Parathyroid adenoma (tissue), 2 donors: ENCODE measurements around the gene KIF4B.

Experiments used
- H2AFZ ChIP-seq: fragments of 300-600 bp; sonication (generic); one replicate; pipeline ENCODE4 v1.7.0; 2017; ENCODE audit warnings: antibody characterized with exemption, mild to moderate bottlenecking
- H3K27ac ChIP-seq: fragments of 300-600 bp; sonication (generic); one replicate; pipeline ENCODE4 v1.7.0; 2017
- H3K27me3 ChIP-seq: fragments of 300-600 bp; sonication (generic); one replicate; pipeline ENCODE4 v1.7.0; 2017; ENCODE audit warnings: low read length; ENCODE audit not compliant: control insufficient read depth, insufficient read depth
- H3K36me3 ChIP-seq: fragments of 300-600 bp; sonication (generic); one replicate; pipeline ENCODE4 v1.7.0; 2017; ENCODE audit warnings: low read length; ENCODE audit not compliant: control insufficient read depth, insufficient read depth
- H3K4me1 ChIP-seq: fragments of 300-600 bp; sonication (generic); one replicate; pipeline ENCODE4 v1.7.0; 2017; ENCODE audit warnings: control low read depth
- H3K4me2 ChIP-seq: fragments of 300-600 bp; sonication (generic); one replicate; pipeline ENCODE4 v1.7.0; 2017; ENCODE audit warnings: low read length
- H3K4me3 ChIP-seq: fragments of 300-600 bp; sonication (generic); one replicate; pipeline ENCODE4 v1.7.0; 2017; ENCODE audit warnings: low read depth, low read length
- H3K79me2 ChIP-seq: fragments of 300-600 bp; sonication (generic); one replicate; pipeline ENCODE4 v1.7.0; 2017; ENCODE audit warnings: control low read depth
- H3K9ac ChIP-seq: fragments of 300-600 bp; sonication (generic); one replicate; pipeline ENCODE4 v1.7.0; 2017; ENCODE audit warnings: mild to moderate bottlenecking
- H3K9me3 ChIP-seq: fragments of 300-600 bp; sonication (generic); one replicate; pipeline ENCODE4 v1.7.0; 2017; ENCODE audit warnings: low read length; ENCODE audit not compliant: control insufficient read depth
- TF ChIP-seq, protein P1 (sequence below): fragments of 300-600 bp; sonication (generic); IDR thresholded peaks from one replicate; pipeline ENCODE4 v1.7.0; 2017; ENCODE audit warnings: antibody characterized with exemption, mild to moderate bottlenecking
- donor health status: primary hyperparathyroidism.

KIF4B gene

GRCh38 chr5:155017610-155018009 is 4.1 kb downstream of the KIF4B start:
- Histone ChIP-seq H3K4me3 (no peak overlapping the region), H3K79me2 (no peaks in the 10 kb centered on the region), H3K36me3 (no peaks in the 10 kb centered on the region), H3K27ac (no peak overlapping the region), H3K9ac (no peak overlapping the region), H3K4me1 (no peaks in the 10 kb centered on the region), H2AFZ (no peak overlapping the region), H3K27me3 (no peaks in the 10 kb centered on the region), H3K9me3 (no peaks in the 10 kb centered on the region), H3K4me2 (no peak overlapping the region)
- TF ChIP-seq, protein P1, sequence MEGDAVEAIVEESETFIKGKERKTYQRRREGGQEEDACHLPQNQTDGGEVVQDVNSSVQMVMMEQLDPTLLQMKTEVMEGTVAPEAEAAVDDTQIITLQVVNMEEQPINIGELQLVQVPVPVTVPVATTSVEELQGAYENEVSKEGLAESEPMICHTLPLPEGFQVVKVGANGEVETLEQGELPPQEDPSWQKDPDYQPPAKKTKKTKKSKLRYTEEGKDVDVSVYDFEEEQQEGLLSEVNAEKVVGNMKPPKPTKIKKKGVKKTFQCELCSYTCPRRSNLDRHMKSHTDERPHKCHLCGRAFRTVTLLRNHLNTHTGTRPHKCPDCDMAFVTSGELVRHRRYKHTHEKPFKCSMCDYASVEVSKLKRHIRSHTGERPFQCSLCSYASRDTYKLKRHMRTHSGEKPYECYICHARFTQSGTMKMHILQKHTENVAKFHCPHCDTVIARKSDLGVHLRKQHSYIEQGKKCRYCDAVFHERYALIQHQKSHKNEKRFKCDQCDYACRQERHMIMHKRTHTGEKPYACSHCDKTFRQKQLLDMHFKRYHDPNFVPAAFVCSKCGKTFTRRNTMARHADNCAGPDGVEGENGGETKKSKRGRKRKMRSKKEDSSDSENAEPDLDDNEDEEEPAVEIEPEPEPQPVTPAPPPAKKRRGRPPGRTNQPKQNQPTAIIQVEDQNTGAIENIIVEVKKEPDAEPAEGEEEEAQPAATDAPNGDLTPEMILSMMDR: no peak

DNA sequence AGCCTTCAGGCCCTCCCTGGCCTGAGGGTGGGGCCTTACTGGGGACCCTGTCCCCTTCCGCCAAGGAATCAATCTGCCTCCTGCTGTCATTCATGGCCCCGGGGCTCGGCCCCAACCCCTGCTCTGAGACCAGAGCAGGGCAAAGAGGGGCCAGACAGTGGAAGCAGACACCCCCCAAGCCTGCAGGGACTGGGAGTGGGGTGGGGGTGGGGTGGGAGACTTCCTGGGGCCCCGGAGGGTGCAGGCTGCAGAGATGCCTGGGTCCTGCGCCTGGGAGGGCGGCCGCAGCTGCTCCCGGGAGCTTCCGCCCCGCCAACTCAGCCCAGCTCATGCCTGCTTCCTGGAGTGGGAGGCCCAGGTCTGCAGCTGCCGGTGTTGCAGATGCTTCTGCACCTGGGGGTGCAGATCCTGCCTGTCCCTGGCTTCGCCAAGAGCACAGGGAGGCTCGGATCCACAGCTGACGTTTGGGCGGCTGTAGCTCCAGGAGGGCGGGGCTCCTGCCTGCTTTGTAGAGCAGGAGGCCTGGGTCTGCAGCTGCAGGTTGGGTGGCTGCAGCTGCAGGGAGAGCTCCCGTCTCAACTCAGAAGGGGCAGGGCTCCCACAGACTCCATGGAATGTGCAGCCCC is 6.2 kb downstream of the KIF4B start:
- no peak overlapping the region for H2AFZ ChIP-seq

DNA sequence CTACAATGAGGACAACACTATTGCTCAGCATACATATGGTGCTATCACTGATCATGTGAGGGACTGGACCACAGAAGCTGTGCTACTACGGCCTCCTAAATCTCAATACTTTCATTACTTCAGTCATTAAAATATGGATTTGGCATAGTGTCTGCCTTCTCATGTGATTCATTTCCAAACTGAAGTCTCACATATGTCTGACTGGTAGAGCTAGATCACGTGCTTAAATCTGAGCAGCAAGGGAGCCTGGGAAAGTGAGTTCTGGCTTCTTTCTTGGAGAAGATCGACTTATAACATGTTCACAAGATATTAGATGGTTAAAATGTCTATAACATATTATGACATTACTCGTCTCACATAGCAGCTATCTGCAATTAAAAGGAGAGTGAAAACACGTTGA is 8.3 kb downstream of the KIF4B start:
- TF ChIP-seq, protein P1: no peak
- no peaks in the 10 kb centered on the region for H3K4me1 ChIP-seq
- H3K27me3 ChIP-seq: no peaks in the 10 kb centered on the region
- H3K9me3 ChIP-seq: no peaks in the 10 kb centered on the region
- H3K9ac ChIP-seq: no peak overlapping the region
- no peaks in the 10 kb centered on the region for H3K79me2 ChIP-seq
- H2AFZ ChIP-seq: no peak overlapping the region
- no peak overlapping the region for H3K4me2 ChIP-seq
- H3K27ac ChIP-seq: no peak overlapping the region
- H3K4me3 ChIP-seq: no peak overlapping the region
- no peaks in the 10 kb centered on the region for H3K36me3 ChIP-seq

More for the DNA sequence above, 6.2 kb downstream of the KIF4B start:
- H3K4me1 ChIP-seq: no peaks in the 10 kb centered on the region
- H3K9ac ChIP-seq: no peak overlapping the region
- TF ChIP-seq, protein P1: no peak
- H3K9me3 ChIP-seq: no peaks in the 10 kb centered on the region
- H3K27ac ChIP-seq: no peak overlapping the region
- no peak overlapping the region for H3K4me3 ChIP-seq
- no peaks in the 10 kb centered on the region for H3K36me3 ChIP-seq
- no peak overlapping the region for H3K4me2 ChIP-seq
- H3K79me2 ChIP-seq: no peaks in the 10 kb centered on the region
- no peaks in the 10 kb centered on the region for H3K27me3 ChIP-seq

- no peaks in the 10 kb centered on the region for H3K9me3 ChIP-seq
- H3K27ac ChIP-seq: no peak overlapping the region
- H3K79me2 ChIP-seq: no peaks in the 10 kb centered on the region
- H3K36me3 ChIP-seq: no peaks in the 10 kb centered on the region
- no peak overlapping the region for H2AFZ ChIP-seq
- H3K9ac ChIP-seq: no peak overlapping the region
- H3K27me3 ChIP-seq: no peaks in the 10 kb centered on the region
- no peaks in the 10 kb centered on the region for H3K4me1 ChIP-seq
- no peak overlapping the region for H3K4me2 ChIP-seq
- TF ChIP-seq, protein P1: no peak
- H3K4me3 ChIP-seq: no peak overlapping the region
Measured at GRCh38 chr5:155023320-155023719, 9.8 kb downstream of the KIF4B start.

DNA sequence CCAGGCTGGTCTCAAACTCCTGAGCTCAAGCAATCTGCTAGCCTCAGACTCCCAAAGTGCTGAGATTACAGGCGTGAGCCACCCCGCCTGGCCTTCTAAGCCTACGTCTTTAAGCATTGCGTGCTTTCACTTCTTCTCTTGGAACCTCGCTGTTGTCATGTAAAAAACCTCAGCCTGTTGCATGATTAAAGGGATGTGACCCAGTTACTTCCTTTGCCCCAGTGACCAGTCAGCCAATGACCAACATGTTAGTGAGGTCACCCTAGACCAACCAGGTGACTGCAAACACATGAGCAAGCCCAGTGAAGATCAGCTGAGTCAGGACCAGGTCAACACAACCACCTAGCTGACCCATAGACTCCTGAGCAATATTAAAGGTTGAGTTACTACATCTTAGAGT is 10.5 kb downstream of the KIF4B start:
- no peaks in the 10 kb centered on the region for H3K4me1 ChIP-seq
- H2AFZ ChIP-seq: no peak overlapping the region
- H3K27me3 ChIP-seq: no peaks in the 10 kb centered on the region
- no peak overlapping the region for H3K9ac ChIP-seq
- no peaks in the 10 kb centered on the region for H3K9me3 ChIP-seq
- TF ChIP-seq, protein P1: no peak
- H3K4me2 ChIP-seq: no peak overlapping the region
- no peak overlapping the region for H3K27ac ChIP-seq
- no peaks in the 10 kb centered on the region for H3K36me3 ChIP-seq
- no peak overlapping the region for H3K4me3 ChIP-seq
- no peaks in the 10 kb centered on the region for H3K79me2 ChIP-seq
